GM19193 (cell line): ENCODE measurements around the gene BAZ2A.

Source experiments
- POLR2A ChIP-seq: IDR thresholded peaks from 4 replicates; pipeline ENCODE4 v1.6.1; 2011; ENCODE audit not compliant: insufficient read depth, insufficient read length; ENCODE audit errors: extremely low read depth

Gene BAZ2A

GRCh38 chr12:56628671-56629458, 1.3 kb downstream of the BAZ2A start:
- TF ChIP-seq POLR2A: no peak

GRCh38 chr12:56626701-56627100, 3.4 kb downstream of the BAZ2A start:
- no peak for TF ChIP-seq POLR2A

- TF ChIP-seq POLR2A: no peak
These were observed 7.6 kb downstream of the BAZ2A start for GRCh38 chr12:56622535-56622934.

GRCh38 chr12:56616925-56617324, 13.2 kb downstream of the BAZ2A start:
- no peak for TF ChIP-seq POLR2A

GRCh38 chr12:56616244-56616643, 13.9 kb downstream of the BAZ2A start:
- no peak for TF ChIP-seq POLR2A

- no peak for TF ChIP-seq POLR2A
These were observed 15.5 kb downstream of the BAZ2A start for GRCh38 chr12:56614627-56615026.

- TF ChIP-seq POLR2A: no peak
These were observed 25.8 kb downstream of the BAZ2A start for GRCh38 chr12:56604355-56604754.

GRCh38 chr12:56602239-56602638, 27.9 kb downstream of the BAZ2A start:
- TF ChIP-seq POLR2A: no peak

- TF ChIP-seq POLR2A: no peak
These were observed 28.6 kb downstream of the BAZ2A start for GRCh38 chr12:56601503-56601902.

GRCh38 chr12:56600753-56601152, 29.4 kb downstream of the BAZ2A start:
- no peak for TF ChIP-seq POLR2A

- TF ChIP-seq POLR2A: no peak
These were observed 30.3 kb downstream of the BAZ2A start for GRCh38 chr12:56599797-56600196.

GRCh38 chr12:56599041-56599440, 31.1 kb downstream of the BAZ2A start:
- TF ChIP-seq POLR2A: no peak

- no peak for TF ChIP-seq POLR2A
These were observed 33.3 kb downstream of the BAZ2A start for GRCh38 chr12:56596815-56597214.

GRCh38 chr12:56593909-56594621, 36.1 kb downstream of the BAZ2A start:
- TF ChIP-seq POLR2A: no peak

- TF ChIP-seq POLR2A: no peak
These were observed 38.2 kb downstream of the BAZ2A start for GRCh38 chr12:56591961-56592360.

GRCh38 chr12:56591126-56591525, 39.0 kb downstream of the BAZ2A start:
- TF ChIP-seq POLR2A: no peak
